Activated naive CD4-positive, alpha-beta T cell treated with anti-CD3 and anti-CD28 coated beads, Interleukin-2, amount 50 U/mL, for 72 hours (primary cell): ENCODE data around the gene PIP5K1B. TPM values are rescaled to one million over a fixed set of nuclear protein-coding genes. Genes with fewer than 3 reads are reported as not detected.

Experiments
- ATAC-seq, 2 donors: fragments of 150-1000 bp; cut with Tn5 transposase; 2 replicates each; pipeline ENCODE4 v1.10.0; 2021; ENCODE audit warnings: mild to moderate bottlenecking in 2 of 2, moderate library complexity in 2 of 2
- DNase-seq, 2 donors: peaks; one replicate each; pipeline ENCODE4 v3.0.0; 2021 to 2022; ENCODE audit warnings: low spot score in 2 of 2
- H3K27ac Mint-ChIP-seq, 2 donors: one replicate each; pipeline ENCODE4 v1.8.0; 2022; ENCODE audit warnings: mild to moderate bottlenecking in 2 of 2, mixed read lengths in 2 of 2
- H3K36me3 Mint-ChIP-seq, 2 donors: one replicate each; pipeline ENCODE4 v1.8.0; 2022; ENCODE audit warnings: mixed read lengths in 2 of 2
- H3K9me3 Mint-ChIP-seq, 2 donors: one replicate each; pipeline ENCODE4 v1.8.0; 2022; ENCODE audit warnings: mixed read lengths in 2 of 2
- total RNA-seq, 2 donors: library from RNA; stranded (reverse); gene quantifications; one replicate each; pipeline ENCODE4 v1.2.3, GENCODE V29; 2022

Gene PIP5K1B
- total RNA-seq, 2 donors from 2014 or later, result 0.55 to 2.1 TPM

DNA sequence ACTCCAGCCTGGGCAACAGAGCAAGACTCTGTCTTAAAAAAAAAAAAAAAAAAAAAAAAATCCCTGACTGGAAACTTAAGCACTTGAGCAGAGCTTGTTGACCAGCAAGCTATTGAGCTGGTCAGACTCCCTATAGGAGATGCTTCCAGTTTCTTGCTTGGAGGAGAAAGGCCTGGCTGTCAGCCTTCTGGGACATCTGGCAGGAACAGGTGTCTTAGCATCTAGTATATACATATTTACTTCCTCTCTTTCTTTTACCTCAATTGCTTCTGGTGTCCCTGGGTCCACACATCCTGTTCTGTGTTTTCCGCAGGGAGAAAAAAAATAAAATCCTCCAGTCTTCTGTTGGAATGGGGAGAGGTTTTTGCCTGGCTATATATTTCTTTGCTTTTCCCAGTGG lies 248.7 kb downstream of the PIP5K1B start:
- ATAC-seq, result no peak
- no peaks in the 10 kb centered on the region for H3K9me3 Mint-ChIP-seq
- H3K36me3 Mint-ChIP-seq, result peaks cover 5 to 15% of the 10 kb centered on the region in 2 donors
- no peak overlapping the region for H3K27ac Mint-ChIP-seq
- DNase-seq, result no peak

DNA sequence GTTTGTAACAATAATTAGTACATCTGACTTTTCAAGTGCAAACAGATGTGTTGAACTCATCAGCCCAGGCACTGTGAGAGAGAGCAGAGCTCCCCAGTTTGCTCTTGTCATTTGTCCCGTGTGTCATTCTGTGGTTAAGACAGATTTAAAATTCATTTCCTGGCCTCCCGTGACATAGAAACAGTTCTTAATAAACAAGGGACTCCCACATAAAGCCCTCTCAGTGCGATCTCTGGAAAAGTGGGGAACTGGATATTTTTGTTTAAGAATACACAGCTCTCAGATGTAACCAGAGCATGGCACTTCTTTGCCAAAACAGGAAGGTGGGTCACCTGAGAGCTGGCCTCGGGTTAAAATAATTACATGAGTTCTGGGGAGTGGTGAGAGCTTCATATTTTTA lies 250.3 kb downstream of the PIP5K1B start:
- H3K36me3 Mint-ChIP-seq, result peaks cover 5 to 15% of the 10 kb centered on the region in 2 donors
- DNase-seq (no peak), ATAC-seq (peak; percentile 66 to 76)
- peak overlapping the region in 1 of 2 donors; percentile 63 for H3K27ac Mint-ChIP-seq
- no peaks in the 10 kb centered on the region for H3K9me3 Mint-ChIP-seq

DNA sequence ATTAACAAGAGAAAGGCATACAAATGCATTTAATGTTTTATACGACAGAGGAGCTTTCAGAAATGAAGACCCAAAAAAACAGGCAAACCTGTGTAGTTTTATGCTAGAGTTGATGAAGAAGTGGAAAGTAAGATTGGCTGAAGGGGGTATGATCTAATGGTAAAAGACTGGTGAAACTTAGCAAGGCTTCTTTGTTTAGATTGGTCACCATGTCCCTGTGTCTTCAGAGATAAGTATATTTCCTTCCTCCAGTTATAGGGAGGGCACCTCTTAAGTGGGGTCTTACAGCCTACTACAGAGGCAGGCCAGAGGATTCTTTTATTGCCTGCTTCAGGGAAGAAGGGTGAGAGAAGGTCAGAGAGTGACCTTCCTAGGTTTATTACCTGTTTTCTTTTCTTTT lies 252.4 kb downstream of the PIP5K1B start:
- Mint-ChIP-seq H3K9me3 (no peaks in the 10 kb centered on the region), H3K27ac (no peak overlapping the region), H3K36me3 (peaks cover 5 to 21% of the 10 kb centered on the region in 2 donors)
- DNase-seq (no peak), ATAC-seq (no peak)

DNA sequence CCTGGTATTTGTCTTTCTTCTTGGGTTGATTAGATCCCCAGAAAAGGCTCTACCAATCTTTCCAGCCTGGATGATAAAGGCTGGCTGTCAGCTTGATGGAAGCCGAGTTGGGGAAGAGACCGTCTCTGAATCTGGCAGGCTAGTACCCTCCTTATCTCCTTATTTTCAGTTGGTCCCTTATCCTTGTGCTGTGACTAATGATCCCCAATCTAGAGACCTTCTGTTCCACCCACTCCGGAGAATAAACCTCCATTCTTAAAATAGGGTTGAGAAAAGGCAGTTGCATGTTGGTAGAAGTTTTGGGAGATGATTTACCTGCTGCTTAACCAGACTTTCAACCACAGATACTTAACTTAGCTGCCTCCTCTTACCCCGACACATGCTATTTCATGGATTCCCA lies 256.5 kb downstream of the PIP5K1B start:
- DNase-seq (no peak), ATAC-seq (no peak)
- no peaks in the 10 kb centered on the region for H3K9me3 Mint-ChIP-seq
- no peak overlapping the region for H3K27ac Mint-ChIP-seq
- peaks cover 4 to 13% of the 10 kb centered on the region in 2 donors for H3K36me3 Mint-ChIP-seq

DNA sequence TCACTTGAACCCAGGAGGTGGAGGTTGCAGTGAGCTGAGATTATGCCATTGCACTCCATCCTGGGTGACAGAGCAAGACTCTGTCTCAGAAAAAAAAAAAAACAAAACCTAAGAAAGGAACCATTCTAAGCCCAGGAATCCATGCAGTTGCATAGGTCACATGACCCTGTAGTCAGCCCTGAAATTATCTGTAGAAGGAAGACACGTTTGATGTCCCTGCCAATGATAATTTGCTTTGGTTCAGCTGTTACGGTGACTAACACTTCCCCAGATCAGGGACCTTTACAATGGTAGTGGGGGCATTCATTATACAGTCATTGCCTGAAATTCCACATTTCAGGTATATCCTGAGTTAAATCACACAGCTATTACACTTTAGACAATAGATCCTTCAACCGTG lies 258.4 kb downstream of the PIP5K1B start:
- H3K36me3 Mint-ChIP-seq, result peaks cover 0 to 6% of the 10 kb centered on the region in 2 donors
- H3K27ac Mint-ChIP-seq, result no peak overlapping the region
- DNase-seq, result no peak
- no peaks in the 10 kb centered on the region for H3K9me3 Mint-ChIP-seq
- ATAC-seq, result no peak

DNA sequence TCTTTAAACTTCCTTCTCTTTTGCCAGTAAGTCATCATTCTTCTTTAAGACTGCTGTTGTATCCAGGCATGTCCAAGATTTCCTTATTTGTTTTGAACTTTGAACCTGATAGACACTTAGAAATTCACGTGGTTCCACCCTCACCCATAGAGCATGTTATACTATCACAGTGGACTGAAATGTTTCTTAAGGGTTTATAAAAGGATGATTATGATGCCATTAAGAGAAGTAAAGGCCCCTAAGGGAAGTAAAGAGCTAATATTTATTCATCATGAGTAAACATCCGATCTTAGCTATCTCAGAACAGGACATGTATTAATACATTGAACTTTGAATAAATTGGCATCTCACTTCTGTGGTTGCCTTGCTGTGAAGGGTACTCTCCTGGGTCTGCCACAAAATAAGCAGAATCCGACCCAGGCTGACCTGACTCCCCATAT lies 259.1 kb downstream of the PIP5K1B start:
- no peaks in the 10 kb centered on the region for H3K9me3 Mint-ChIP-seq
- no peak for DNase-seq
- H3K36me3 Mint-ChIP-seq, result peaks cover 0 to 6% of the 10 kb centered on the region in 2 donors
- H3K27ac Mint-ChIP-seq, result no peak overlapping the region
- ATAC-seq, result no peak

DNA sequence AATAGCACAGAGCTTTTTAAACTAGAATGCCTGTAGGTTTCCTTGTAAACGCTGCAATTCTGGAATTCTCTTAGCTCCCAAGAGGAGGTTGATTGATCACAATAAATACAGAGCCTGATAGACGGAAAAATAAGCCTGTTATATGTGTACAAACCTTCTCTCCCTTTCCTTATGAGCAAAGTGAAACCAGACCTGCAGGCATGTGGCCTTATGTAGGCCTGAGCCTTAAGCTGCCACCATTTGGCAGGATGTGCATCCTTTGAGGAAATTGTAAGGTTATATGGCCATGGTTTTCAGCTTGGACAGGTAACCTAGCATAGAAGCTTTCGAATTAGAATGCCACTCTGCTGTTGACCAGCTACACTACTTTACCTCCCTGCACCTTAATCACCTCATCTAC lies 259.7 kb downstream of the PIP5K1B start:
- DNase-seq, result no peak
- no peak overlapping the region for H3K27ac Mint-ChIP-seq
- peaks cover 0 to 6% of the 10 kb centered on the region in 2 donors for H3K36me3 Mint-ChIP-seq
- H3K9me3 Mint-ChIP-seq, result no peaks in the 10 kb centered on the region
- ATAC-seq, result no peak

DNA sequence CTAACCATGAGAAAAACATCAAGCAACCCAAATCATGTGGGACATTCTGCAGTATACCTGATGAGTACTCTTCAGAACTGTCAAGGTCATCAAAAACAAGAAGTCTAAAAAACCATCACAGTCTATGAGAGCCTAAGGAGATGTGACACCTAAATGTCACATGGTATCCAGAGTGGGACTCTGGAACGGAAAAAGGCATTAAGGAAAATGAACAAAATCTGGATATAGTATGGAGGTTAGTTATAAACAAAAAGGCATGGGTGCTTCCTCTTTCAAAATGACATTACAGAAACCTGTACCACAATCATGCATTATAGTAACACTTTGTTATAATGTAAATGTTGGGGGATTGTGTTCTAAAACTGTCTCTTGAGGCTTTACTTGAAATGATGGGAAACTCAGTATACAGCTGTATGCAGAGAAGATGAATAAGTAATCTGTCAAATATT lies 261.5 kb downstream of the PIP5K1B start:
- peaks cover 0 to 11% of the 10 kb centered on the region in 2 donors for H3K36me3 Mint-ChIP-seq
- no peaks in the 10 kb centered on the region for H3K9me3 Mint-ChIP-seq
- no peak overlapping the region for H3K27ac Mint-ChIP-seq
- ATAC-seq (peak in 1 of 2 donors; percentile 35), DNase-seq (no peak)

DNA sequence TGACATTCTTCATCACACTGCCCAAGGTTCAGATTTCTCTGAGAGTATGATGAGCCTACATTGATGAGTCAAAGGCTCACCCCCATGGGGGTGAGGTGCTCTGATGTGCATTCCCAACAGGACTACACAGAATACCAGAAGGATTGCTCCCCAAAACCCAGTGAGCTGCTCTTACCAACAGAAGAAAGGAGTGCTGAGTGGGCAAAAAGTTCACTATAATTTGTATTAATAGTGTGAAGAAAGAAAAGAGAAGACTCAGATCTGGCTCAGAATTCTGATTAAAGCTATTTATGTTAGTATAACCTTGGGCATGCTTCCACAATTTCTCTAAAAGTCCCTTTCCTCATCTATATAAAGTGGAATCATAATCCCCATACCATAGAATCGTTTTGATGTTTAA lies 262.8 kb downstream of the PIP5K1B start:
- H3K36me3 Mint-ChIP-seq, result peaks cover 0 to 13% of the 10 kb centered on the region in 2 donors
- no peak for DNase-seq
- no peaks in the 10 kb centered on the region for H3K9me3 Mint-ChIP-seq
- ATAC-seq, result no peak
- no peak overlapping the region for H3K27ac Mint-ChIP-seq

DNA sequence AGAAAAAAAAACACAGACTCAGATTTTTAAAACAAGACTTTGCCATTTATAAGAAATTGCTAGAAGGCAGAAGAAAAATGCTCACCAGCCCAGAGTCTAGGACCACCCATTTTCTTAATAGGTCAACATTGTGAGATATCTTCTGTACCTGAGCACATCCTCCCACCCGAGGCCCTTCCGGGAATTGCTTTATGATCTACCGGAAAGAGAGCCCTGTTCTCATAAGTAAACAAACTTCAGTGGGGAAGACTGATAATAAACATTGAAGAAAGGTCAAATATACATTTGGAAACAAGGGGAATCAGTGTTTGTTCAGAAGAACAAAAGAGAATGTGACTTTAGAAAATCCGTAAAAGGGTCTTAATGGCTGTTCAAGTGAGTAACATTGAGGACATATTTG lies 264.5 kb downstream of the PIP5K1B start:
- no peaks in the 10 kb centered on the region for H3K9me3 Mint-ChIP-seq
- DNase-seq (no peak), ATAC-seq (no peak)
- no peak overlapping the region for H3K27ac Mint-ChIP-seq
- peaks cover 0 to 13% of the 10 kb centered on the region in 2 donors for H3K36me3 Mint-ChIP-seq

DNA sequence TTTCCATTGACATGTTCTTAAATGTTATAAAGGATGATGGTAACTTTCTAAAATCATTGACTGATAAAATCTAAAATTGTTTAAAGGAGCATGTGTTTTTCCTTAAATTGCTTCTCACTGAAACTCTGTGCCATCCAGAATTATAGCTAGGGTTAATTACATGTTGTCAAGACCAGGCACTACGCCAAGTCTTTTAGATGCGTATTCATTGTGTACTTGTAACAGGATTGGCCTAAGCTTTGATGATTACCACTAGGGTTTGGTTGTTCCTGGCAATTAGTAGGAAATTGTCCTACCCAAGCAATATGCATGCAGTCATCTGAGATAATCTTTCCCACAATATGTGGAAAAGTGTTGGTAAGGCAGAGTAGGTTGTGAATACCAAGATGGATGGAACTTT lies 265.1 kb downstream of the PIP5K1B start:
- ATAC-seq, result no peak
- DNase-seq, result no peak
- H3K9me3 Mint-ChIP-seq, result no peaks in the 10 kb centered on the region
- peaks cover 0 to 13% of the 10 kb centered on the region in 2 donors for H3K36me3 Mint-ChIP-seq
- H3K27ac Mint-ChIP-seq, result no peak overlapping the region

DNA sequence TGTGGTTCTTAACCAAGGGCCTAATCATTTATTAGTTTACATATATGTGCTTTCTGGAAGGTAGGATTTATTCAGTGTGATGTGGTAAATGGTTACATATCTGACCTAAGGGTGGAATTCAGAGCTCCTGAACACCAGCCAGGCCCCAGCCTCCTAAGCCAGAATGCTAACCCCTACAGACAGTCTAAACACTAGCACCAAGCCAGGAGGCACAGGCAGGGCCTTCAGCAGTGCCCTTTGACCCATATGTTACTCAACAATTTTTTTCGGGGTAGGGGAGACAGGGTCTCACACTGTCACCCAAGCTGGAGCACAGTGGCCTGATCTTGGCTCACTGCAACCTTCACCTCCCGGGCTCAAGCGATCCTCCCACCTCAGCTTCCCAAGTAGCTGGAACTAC lies 268.6 kb downstream of the PIP5K1B start:
- ATAC-seq (no peak), DNase-seq (no peak)
- peaks cover 0 to 36% of the 10 kb centered on the region in 2 donors for H3K36me3 Mint-ChIP-seq
- H3K9me3 Mint-ChIP-seq, result peaks cover 0 to 13% of the 10 kb centered on the region in 2 donors
- H3K27ac Mint-ChIP-seq, result peak overlapping the region; percentile 92 to 96

DNA sequence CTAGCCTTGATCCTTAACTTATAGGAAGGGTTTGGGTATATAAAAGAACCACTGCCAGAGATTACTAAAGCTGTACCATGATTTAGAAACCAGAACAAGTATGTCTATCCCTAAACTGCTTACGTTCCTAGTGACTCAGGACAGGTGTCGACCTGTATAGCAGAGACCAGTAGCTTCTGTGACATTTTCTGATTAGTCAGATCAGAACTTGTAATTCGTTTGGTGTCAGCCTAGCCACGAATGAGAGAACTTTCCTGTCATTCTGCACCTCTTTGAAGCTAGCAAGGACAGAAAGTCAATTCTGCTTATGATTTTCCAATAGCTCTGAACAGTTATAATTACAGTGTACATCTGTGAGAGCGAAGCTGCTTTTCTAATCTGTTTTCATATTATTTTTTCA lies 269.4 kb downstream of the PIP5K1B start:
- peaks cover 0 to 36% of the 10 kb centered on the region in 2 donors for H3K36me3 Mint-ChIP-seq
- peak; percentile 94 to 96 for ATAC-seq

DNA sequence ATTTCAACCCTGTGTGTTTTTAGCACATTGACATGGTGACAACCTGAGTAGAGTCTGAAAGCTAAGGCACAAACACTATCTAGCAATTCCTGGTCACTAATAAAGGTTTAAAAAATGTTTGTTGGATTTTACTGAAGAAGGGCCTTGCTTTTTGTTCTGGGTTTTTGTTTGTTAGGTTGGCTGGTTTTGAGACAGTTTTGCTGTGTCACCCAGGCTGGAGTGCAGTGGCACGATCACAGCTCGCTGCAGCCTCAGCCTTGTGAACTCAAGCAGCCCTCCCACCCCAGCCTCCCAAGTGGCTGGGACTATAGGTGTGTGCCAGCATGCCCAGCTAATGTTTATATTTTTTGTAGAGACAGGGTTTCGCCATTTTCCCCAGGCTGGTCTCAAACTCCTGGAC lies 269.9 kb downstream of the PIP5K1B start:
- ATAC-seq, result no peak
- peak overlapping the region; percentile 91 to 92 for H3K27ac Mint-ChIP-seq
- H3K36me3 Mint-ChIP-seq, result peaks cover 0 to 36% of the 10 kb centered on the region in 2 donors
- DNase-seq, result no peak
- H3K9me3 Mint-ChIP-seq, result peaks cover 0 to 13% of the 10 kb centered on the region in 2 donors

More for the DNA sequence above, 269.4 kb downstream of the PIP5K1B start:
- peak in 1 of 2 donors; percentile 55 for DNase-seq
- Mint-ChIP-seq H3K27ac (peak overlapping the region; percentile 92 to 96), H3K9me3 (peaks cover 0 to 13% of the 10 kb centered on the region in 2 donors)

DNA sequence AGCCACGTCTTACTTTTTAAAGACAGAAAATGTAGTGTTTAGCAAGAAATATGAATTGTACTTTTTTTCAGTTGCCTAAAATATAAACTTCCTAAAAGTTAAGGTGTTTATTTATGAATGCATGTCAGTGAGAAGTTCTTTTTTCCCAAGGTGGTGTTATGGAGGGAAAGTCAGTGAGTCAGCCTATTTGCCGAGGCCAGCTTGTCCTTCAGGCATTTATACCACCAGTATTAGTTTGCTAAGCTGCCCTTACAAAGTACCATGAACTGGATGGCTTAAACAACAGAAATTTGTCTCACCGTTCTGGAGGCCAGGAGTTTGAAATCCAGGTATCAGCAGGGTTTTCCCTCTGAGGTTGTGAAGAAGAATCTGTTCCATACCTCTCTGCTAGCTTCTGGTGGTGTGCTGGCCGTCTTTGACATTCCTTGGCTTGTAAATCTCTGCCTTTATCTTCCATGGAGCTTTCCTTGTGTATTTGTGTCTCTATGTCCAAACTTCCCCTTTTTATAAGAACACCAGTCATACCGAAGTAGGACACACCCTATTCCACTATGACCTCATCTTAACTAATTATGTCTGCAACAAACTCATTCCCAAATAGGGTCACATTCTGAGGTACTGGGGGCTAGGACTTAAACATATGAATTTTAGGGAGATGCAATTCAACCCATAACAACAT lies 270.5 kb downstream of the PIP5K1B start:
- DNase-seq, result no peak
- peak overlapping the region; percentile 91 to 92 for H3K27ac Mint-ChIP-seq
- peaks cover 0 to 36% of the 10 kb centered on the region in 2 donors for H3K36me3 Mint-ChIP-seq
- no peak for ATAC-seq
- peaks cover 0 to 13% of the 10 kb centered on the region in 2 donors for H3K9me3 Mint-ChIP-seq

DNA sequence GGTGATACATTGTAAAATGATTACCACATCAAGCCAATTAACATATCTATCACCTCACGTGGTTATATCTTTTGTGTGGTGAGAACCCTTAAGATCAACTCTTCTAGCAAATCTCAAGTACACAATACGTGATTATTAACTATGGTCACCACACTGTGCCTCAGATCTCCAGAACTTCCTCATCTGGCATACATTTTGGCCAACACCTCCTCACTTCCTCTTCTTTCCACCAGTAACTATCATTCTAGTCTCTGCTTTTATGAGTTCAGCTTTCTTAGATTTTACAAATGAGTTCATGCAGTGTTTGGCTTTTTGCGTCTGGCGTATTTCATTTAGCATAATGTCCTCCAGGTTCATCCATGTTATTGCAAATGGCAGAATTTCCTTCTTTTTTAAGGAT lies 273.0 kb downstream of the PIP5K1B start:
- no peak for DNase-seq
- peaks cover 0 to 13% of the 10 kb centered on the region in 2 donors for H3K9me3 Mint-ChIP-seq
- H3K36me3 Mint-ChIP-seq, result peaks cover 0 to 23% of the 10 kb centered on the region in 2 donors
- H3K27ac Mint-ChIP-seq, result no peak overlapping the region
- ATAC-seq, result no peak

DNA sequence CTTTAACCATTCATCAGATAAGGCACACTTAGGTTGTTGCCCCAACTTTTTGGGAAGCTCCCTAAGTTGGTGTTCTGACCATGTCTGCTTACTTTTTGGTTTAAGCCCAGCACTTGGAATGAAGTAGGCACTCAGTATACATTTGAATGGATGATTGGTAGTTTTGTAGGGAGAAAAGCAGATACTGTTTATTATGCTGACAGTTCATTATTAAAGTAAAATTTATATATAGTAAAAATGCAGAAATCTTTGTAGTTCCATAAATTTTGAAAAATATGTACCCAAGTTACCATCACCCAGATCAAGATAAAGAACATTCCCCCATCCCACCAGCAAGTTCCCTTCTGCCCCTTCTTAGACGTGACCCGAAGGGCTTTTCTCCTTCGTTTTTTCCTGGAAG lies 273.5 kb downstream of the PIP5K1B start:
- ATAC-seq (no peak), DNase-seq (no peak)
- peaks cover 0 to 13% of the 10 kb centered on the region in 2 donors for H3K9me3 Mint-ChIP-seq
- peak overlapping the region in 1 of 2 donors; percentile 70 for H3K27ac Mint-ChIP-seq
- H3K36me3 Mint-ChIP-seq, result peaks cover 0 to 23% of the 10 kb centered on the region in 2 donors
